Inflammatory macrophage treated with lipopolysaccharide for 1 hour (primary cell): ENCODE data around the gene TSPAN32.

Experiments used
- DNase-seq, 2 donors: peaks; one replicate each; pipeline ENCODE4 v3.0.0-alpha.2; 2020 to 2022

The TSPAN32 gene

GRCh38 chr11:2301631-2302305 lies at the start of gene TSPAN32, which contains the start of gene C11orf21:
TSPAN32 (plus strand) TSS chr11:2302013; CDS start chr11:2302150, 137 bp downstream.
C11orf21 (minus strand) TSS chr11:2301918; CDS start chr11:2301808, 110 bp downstream.
- DNase-seq, result peak; percentile 62 to 76

GRCh38 chr11:2252018-2252417 lies 49.8 kb upstream of the TSPAN32 start:
- no peak for DNase-seq

- no peak for DNase-seq
Observed at GRCh38 chr11:2256293-2256913, 45.4 kb upstream of the TSPAN32 start.

- DNase-seq, result no peak
Observed at GRCh38 chr11:2256951-2257700, 44.7 kb upstream of the TSPAN32 start.

GRCh38 chr11:2258501-2259465 lies 43.0 kb upstream of the TSPAN32 start:
- DNase-seq, result no peak

- no peak for DNase-seq
Observed at GRCh38 chr11:2259466-2259830, 42.4 kb upstream of the TSPAN32 start.

GRCh38 chr11:2259897-2260451 lies 41.8 kb upstream of the TSPAN32 start:
- DNase-seq, result no peak

- no peak for DNase-seq
Observed at GRCh38 chr11:2260491-2261364, 41.1 kb upstream of the TSPAN32 start.

GRCh38 chr11:2261436-2262230 lies 40.2 kb upstream of the TSPAN32 start:
- DNase-seq, result no peak

GRCh38 chr11:2262301-2263070 lies 39.3 kb upstream of the TSPAN32 start:
- no peak for DNase-seq

- no peak for DNase-seq
Observed at GRCh38 chr11:2263071-2263565, 38.7 kb upstream of the TSPAN32 start.

GRCh38 chr11:2263724-2264360 lies 38.0 kb upstream of the TSPAN32 start:
- DNase-seq, result no peak

GRCh38 chr11:2264366-2265053 lies 37.3 kb upstream of the TSPAN32 start:
- no peak for DNase-seq

- DNase-seq, result peak; percentile 82
Observed at GRCh38 chr11:2265396-2265795, 36.4 kb upstream of the TSPAN32 start.

GRCh38 chr11:2265854-2266585 lies 35.8 kb upstream of the TSPAN32 start:
- DNase-seq, result no peak

- no peak for DNase-seq
Observed at GRCh38 chr11:2266586-2267305, 35.1 kb upstream of the TSPAN32 start.

- no peak for DNase-seq
Observed at GRCh38 chr11:2267306-2267850, 34.4 kb upstream of the TSPAN32 start.
